Mucosa of rectum (tissue), 2 donors: ENCODE results near the gene SLC9A8.
"Not testable (repeated sequence)": the region's sequence is repeated elsewhere in the genome, so short reads cannot be mapped to it uniquely, and the experiment has no call there.

Experiments used
- H3K27ac ChIP-seq, 2 donors: one replicate each; pipeline ENCODE4 v1.7.0; 2013; ENCODE audit warnings: inconsistent platforms in 2 of 2, low read depth in 2 of 2, low read length in 2 of 2
- H3K27me3 ChIP-seq, 2 donors: one replicate each; pipeline ENCODE4 v1.7.0; 2013; ENCODE audit warnings: low read length in 2 of 2; ENCODE audit not compliant: control insufficient read depth in 2 of 2, insufficient read depth in 2 of 2
- H3K36me3 ChIP-seq, 2 donors: one replicate each; pipeline ENCODE4 v1.7.0; 2013; ENCODE audit warnings: low read length in 2 of 2; ENCODE audit not compliant: control insufficient read depth in 2 of 2, insufficient read depth in 2 of 2
- H3K4me1 ChIP-seq, 2 donors: one replicate each; pipeline ENCODE4 v1.7.0; 2013; ENCODE audit warnings: low read length in 2 of 2, mild to moderate bottlenecking in 1 of 2; ENCODE audit not compliant: control insufficient read depth in 2 of 2, insufficient read depth in 2 of 2
- H3K4me3 ChIP-seq, 2 donors: one replicate each; pipeline ENCODE4 v1.7.0; 2013; ENCODE audit warnings: low read length in 2 of 2
- H3K9ac ChIP-seq, 2 donors: one replicate each; pipeline ENCODE4 v1.7.0; 2013; ENCODE audit warnings: low read length in 2 of 2, low read depth in 1 of 2, mild to moderate bottlenecking in 1 of 2
- H3K9me3 ChIP-seq, 2 donors: one replicate each; pipeline ENCODE4 v1.7.0; 2013; ENCODE audit warnings: low read length in 2 of 2; ENCODE audit not compliant: control insufficient read depth in 2 of 2
- donor health status: healthy.
- donor health status: Normal muscosa, but diverticular disease.

SLC9A8 gene

DNA sequence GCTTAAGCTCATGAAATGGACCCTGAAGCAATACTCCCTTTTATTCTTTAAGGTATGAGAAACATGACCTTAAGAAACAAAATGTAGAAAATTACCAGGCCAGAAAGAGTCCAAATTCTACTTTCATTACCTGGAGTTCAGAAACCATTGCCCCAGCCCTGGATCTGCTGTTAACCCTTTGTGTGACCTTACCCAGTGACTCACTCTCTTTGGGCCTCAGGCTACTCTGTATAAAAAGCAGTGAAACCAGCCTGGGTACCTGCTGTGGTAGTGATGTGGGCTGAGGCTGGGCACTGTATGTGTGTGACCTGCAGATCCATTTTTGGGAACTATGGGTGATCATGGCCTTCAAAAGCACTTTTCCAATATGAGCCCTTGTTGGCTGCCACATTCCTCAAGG lies 47.2 kb downstream of the SLC9A8 start:
- H3K4me1 ChIP-seq: no peaks in the 10 kb centered on the region
- no peaks in the 10 kb centered on the region for H3K27me3 ChIP-seq
- no peak overlapping the region for H3K9ac ChIP-seq
- peaks cover 17 to 42% of the 10 kb centered on the region in 2 donors for H3K36me3 ChIP-seq
- no peak overlapping the region for H3K27ac ChIP-seq
- H3K9me3 ChIP-seq: no peaks in the 10 kb centered on the region
- H3K4me3 ChIP-seq: no peak overlapping the region

DNA sequence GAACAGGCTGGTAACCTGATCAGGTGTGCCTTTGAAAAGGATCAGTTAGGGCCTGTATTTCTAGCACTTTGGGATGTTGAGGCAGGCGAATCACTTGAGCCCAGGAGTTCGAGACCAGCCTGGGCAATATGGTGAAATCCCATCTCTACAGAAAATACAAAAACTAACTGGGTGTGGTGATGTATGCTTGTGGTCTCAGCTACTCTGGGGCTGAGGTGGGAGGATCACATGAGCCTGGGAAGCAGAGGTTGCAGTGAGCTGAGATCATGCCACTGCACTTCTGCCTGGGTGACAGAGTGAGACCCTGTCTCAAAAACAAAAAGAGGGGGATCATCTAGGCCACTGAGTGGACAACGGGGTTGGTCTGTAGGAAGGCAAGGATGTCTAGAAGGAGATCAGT lies 48.6 kb downstream of the SLC9A8 start:
- H3K4me1 ChIP-seq, H3K9ac ChIP-seq, H3K27me3 ChIP-seq, H3K4me3 ChIP-seq, H3K9me3 ChIP-seq, H3K27ac ChIP-seq: not testable (repeated sequence)
- H3K36me3 ChIP-seq: peaks cover 21 to 42% of the 10 kb centered on the region in 2 donors

- Histone ChIP-seq H3K27me3 (no peaks in the 10 kb centered on the region), H3K27ac (no peak overlapping the region), H3K9ac (no peak overlapping the region), H3K4me1 (no peaks in the 10 kb centered on the region), H3K9me3 (no peaks in the 10 kb centered on the region), H3K36me3 (peaks cover 24 to 35% of the 10 kb centered on the region in 2 donors), H3K4me3 (no peak overlapping the region)
These were observed 50.1 kb downstream of the SLC9A8 start for GRCh38 chr20:49862607-49863200.

GRCh38 chr20:49863666-49864065 lies 51.0 kb downstream of the SLC9A8 start:
- Histone ChIP-seq H3K4me1 (no peaks in the 10 kb centered on the region), H3K9me3 (no peaks in the 10 kb centered on the region), H3K4me3 (no peak overlapping the region), H3K36me3 (peaks cover 30 to 40% of the 10 kb centered on the region in 2 donors), H3K27me3 (no peaks in the 10 kb centered on the region), H3K27ac (no peak overlapping the region), H3K9ac (no peak overlapping the region)

- no peak overlapping the region for H3K27ac ChIP-seq
- peaks cover 29 to 39% of the 10 kb centered on the region in 2 donors for H3K36me3 ChIP-seq
- no peaks in the 10 kb centered on the region for H3K27me3 ChIP-seq
- no peak overlapping the region for H3K4me3 ChIP-seq
- no peak overlapping the region for H3K9ac ChIP-seq
- H3K4me1 ChIP-seq: no peaks in the 10 kb centered on the region
- no peaks in the 10 kb centered on the region for H3K9me3 ChIP-seq
These were observed 52.9 kb downstream of the SLC9A8 start for GRCh38 chr20:49865559-49865958.

GRCh38 chr20:49866051-49866450 lies 53.4 kb downstream of the SLC9A8 start:
- Histone ChIP-seq H3K4me3 (no peak overlapping the region), H3K36me3 (peaks cover 29 to 39% of the 10 kb centered on the region in 2 donors), H3K27me3 (no peaks in the 10 kb centered on the region), H3K9ac (no peak overlapping the region), H3K9me3 (no peaks in the 10 kb centered on the region), H3K27ac (no peak overlapping the region), H3K4me1 (no peaks in the 10 kb centered on the region)

GRCh38 chr20:49867453-49868215 lies 55.0 kb downstream of the SLC9A8 start:
- no peak overlapping the region for H3K9ac ChIP-seq
- no peaks in the 10 kb centered on the region for H3K27me3 ChIP-seq
- H3K9me3 ChIP-seq: no peaks in the 10 kb centered on the region
- no peaks in the 10 kb centered on the region for H3K4me1 ChIP-seq
- H3K4me3 ChIP-seq: no peak overlapping the region
- H3K36me3 ChIP-seq: peaks cover 29 to 41% of the 10 kb centered on the region in 2 donors
- H3K27ac ChIP-seq: no peak overlapping the region

GRCh38 chr20:49868538-49868937 lies 55.9 kb downstream of the SLC9A8 start:
- no peak overlapping the region for H3K27ac ChIP-seq
- H3K4me1 ChIP-seq: no peaks in the 10 kb centered on the region
- no peak overlapping the region for H3K4me3 ChIP-seq
- no peaks in the 10 kb centered on the region for H3K9me3 ChIP-seq
- no peaks in the 10 kb centered on the region for H3K27me3 ChIP-seq
- H3K36me3 ChIP-seq: peaks cover 29 to 42% of the 10 kb centered on the region in 2 donors
- no peak overlapping the region for H3K9ac ChIP-seq

DNA sequence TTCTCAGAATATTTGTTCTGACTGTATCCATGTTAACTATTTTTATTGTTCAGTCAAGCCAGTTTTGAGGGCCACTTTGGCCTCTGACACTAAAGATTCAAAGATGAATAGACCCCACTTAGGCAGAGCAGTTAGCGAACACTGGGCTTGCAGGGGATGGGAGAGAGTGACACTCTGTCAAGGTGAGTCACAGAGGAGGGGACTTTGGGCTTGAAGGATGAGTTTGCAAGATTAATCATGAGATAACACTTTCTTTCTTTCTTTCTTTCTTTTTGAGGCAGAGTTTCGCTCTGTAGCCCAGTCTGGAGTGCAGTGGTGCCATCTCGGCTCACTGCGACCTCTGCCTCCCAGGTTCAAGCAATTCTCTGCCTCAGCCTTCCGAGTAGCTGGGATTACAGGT lies 56.3 kb downstream of the SLC9A8 start:
- Histone ChIP-seq H3K27ac (no peak overlapping the region), H3K36me3 (peaks cover 29 to 42% of the 10 kb centered on the region in 2 donors), H3K27me3 (no peaks in the 10 kb centered on the region), H3K4me3 (no peak overlapping the region), H3K4me1 (no peaks in the 10 kb centered on the region), H3K9ac (no peak overlapping the region), H3K9me3 (no peaks in the 10 kb centered on the region)

- Histone ChIP-seq H3K9ac (no peak overlapping the region), H3K4me1 (no peaks in the 10 kb centered on the region), H3K9me3 (no peaks in the 10 kb centered on the region), H3K27ac (no peak overlapping the region), H3K4me3 (no peak overlapping the region), H3K36me3 (peaks cover 21 to 30% of the 10 kb centered on the region in 2 donors), H3K27me3 (no peaks in the 10 kb centered on the region)
These were observed 57.6 kb downstream of the SLC9A8 start for GRCh38 chr20:49870261-49870660.
